HepG2 (cell line): Measurements from ENCODE around the gene B4GALT2. TPM values are rescaled to one million over a fixed set of nuclear protein-coding genes. Genes with fewer than 3 reads are reported as not detected.

ENCODE experiments used
- DMAP1 ChIP-seq: IDR thresholded peaks from 2 replicates; pipeline ENCODE4 v1.6.1; 2016
- KLF15 ChIP-seq: sonication (generic); formaldehyde crosslinking; IDR thresholded peaks from 2 replicates; pipeline ENCODE4 v1.8.1; 2023; ENCODE audit warnings: borderline replicate concordance, mild to moderate bottlenecking, inconsistent platforms, missing genetic modification reagents, mixed read lengths
- KMT2A ChIP-seq: sonication (generic); formaldehyde crosslinking; IDR thresholded peaks from 2 replicates; pipeline ENCODE4 v1.4.0; 2020; ENCODE audit warnings: missing genetic modification reagents
- KMT2B ChIP-seq: IDR thresholded peaks from 2 replicates; pipeline ENCODE4 v1.6.1; 2016; ENCODE audit warnings: missing genetic modification reagents, missing compliant biosample characterization
- THYN1 ChIP-seq: sonication (generic); formaldehyde crosslinking; IDR thresholded peaks from 2 replicates; pipeline ENCODE4 v1.8.1; 2023; ENCODE audit warnings: low read depth, mild to moderate bottlenecking, moderate library complexity, missing genetic modification reagents, borderline replicate concordance
- ZNF577 ChIP-seq: sonication (generic); formaldehyde crosslinking; IDR thresholded peaks from 2 replicates; pipeline ENCODE4 v1.4.0; 2020; ENCODE audit warnings: mild to moderate bottlenecking, low read depth, missing genetic modification reagents, borderline replicate concordance
- polyA plus RNA-seq, 8 experiments: library from polyadenylated mRNA; depleted of rRNA in 3 of 8; stranded (reverse) in 7 of 8; unstranded in 1 of 8; fragments of >200 nt; fragmentation: Illumina TruSeq in 4 of 8; extraction: Trizol in 4 of 8; gene quantifications; 2 replicates each; pipeline versions ENCODE4 v1.2.1 to v1.2.3, GENCODE V29; 2011 to 2016; ENCODE audit warnings: low read depth in 4 of 8, missing spikeins in 1 of 8, mixed read lengths in 1 of 8; ENCODE audit not compliant: insufficient read depth in 1 of 8
- total RNA-seq, 5 experiments: library from RNA; depleted of rRNA; stranded (reverse); fragments of >200 nt; fragmentation: Illumina TruSeq; extraction: Trizol; gene quantifications; 2 replicates each; pipeline ENCODE4 v1.2.3, GENCODE V29; 2016; ENCODE audit warnings: low read depth in 1 of 5
- TF ChIP-seq, protein P1 (sequence below): sonication (generic); formaldehyde crosslinking; IDR thresholded peaks from 2 replicates; pipeline ENCODE4 v1.4.0; 2020; ENCODE audit warnings: mild to moderate bottlenecking, missing genetic modification reagents

The B4GALT2 gene
- total and polyA plus RNA-seq, 2 of the 13 experiments (the other 11 are each of a cell fraction or from before 2014, with no cell fraction given), result 41.9 to 78.0 TPM

GRCh38 chr1:44029260-44029910, 50.4 kb downstream of the B4GALT2 start (continued):
- TF ChIP-seq, protein P1, sequence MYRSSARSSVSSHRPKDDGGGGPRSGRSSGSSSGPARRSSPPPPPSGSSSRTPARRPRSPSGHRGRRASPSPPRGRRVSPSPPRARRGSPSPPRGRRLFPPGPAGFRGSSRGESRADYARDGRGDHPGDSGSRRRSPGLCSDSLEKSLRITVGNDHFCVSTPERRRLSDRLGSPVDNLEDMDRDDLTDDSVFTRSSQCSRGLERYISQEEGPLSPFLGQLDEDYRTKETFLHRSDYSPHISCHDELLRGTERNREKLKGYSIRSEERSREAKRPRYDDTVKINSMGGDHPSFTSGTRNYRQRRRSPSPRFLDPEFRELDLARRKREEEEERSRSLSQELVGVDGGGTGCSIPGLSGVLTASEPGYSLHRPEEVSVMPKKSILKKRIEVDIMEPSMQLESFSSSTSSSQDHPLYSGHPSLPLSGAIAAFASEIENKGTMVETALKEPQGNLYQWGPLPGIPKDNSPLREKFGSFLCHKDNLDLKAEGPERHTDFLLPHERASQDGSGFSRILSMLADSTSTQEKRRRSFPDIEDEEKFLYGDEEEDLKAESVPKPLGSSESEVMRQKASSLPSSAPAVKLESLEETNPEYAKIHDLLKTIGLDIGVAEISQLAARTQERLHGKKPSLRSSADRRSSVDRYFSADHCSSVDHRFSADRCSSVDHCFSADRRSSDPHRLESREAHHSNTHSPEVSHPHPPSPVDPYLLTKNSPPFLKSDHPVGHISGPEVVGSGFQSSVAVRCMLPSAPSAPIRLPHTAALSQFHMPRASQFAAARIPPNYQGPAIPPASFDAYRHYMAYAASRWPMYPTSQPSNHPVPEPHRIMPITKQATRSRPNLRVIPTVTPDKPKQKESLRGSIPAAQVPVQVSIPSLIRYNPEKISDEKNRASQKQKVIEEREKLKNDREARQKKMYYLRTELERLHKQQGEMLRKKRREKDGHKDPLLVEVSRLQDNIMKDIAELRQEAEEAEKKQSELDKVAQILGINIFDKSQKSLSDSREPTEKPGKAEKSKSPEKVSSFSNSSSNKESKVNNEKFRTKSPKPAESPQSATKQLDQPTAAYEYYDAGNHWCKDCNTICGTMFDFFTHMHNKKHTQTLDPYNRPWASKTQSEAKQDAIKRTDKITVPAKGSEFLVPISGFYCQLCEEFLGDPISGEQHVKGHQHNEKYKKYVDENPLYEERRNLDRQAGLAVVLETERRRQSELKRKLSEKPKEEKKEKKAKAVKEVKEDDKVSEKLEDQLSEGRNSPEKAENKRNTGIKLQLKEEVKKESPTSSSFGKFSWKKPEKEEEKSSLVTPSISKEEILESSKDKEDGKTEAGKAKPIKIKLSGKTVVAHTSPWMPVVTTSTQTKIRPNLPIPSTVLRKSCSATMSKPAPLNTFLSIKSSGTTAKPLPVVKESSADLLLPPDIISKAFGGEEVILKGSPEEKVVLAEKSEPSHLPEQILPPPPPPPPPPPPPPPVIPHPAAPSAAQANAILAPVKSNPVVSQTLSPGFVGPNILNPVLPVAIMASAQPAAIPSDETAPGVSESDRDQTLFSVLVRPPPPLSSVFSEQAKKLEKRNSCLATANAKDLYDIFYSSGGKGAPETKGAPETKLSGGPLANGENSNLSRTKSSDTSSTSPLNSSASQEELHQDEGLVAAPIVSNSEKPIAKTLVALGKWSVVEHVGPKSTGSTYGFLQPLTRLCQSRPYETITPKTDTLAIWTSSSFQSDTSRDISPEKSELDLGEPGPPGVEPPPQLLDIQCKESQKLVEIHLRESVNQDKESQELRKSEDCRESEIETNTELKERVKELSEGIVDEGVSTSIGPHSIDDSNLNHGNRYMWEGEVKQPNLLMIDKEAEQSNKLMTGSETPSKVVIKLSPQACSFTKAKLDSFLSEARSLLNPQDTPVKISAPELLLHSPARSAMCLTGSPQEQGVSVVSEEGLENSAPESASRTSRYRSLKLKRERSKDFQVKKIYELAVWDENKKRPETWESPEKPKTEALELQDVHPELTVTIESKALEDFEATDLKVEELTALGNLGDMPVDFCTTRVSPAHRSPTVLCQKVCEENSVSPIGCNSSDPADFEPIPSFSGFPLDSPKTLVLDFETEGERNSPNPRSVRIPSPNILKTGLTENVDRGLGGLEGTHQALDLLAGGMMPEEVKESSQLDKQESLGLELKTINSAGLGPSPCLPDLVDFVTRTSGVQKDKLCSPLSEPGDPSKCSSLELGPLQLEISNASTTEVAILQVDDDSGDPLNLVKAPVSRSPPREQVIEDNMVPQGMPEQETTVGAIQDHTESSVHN (CRISPR knock-in tag), result no peak
- TF ChIP-seq KMT2A (CRISPR knock-in tag) (no peak), KLF15 (CRISPR knock-in tag) (no peak), DMAP1 (CRISPR knock-in tag) (no peak), THYN1 (CRISPR knock-in tag) (no peak), ZNF577 (CRISPR knock-in tag) (no peak), KMT2B (CRISPR knock-in tag) (peak; percentile 10; the same call in 1 of the 2 replicates)
